HepG2 (cell line): Measurements from ENCODE around the gene SLC22A7. TPM values are rescaled to one million over a fixed set of nuclear protein-coding genes. Genes with fewer than 3 reads are reported as not detected.

Source experiments
- BCL6 ChIP-seq: IDR thresholded peaks from 2 replicates; pipeline ENCODE4 v1.6.1; 2016; ENCODE audit warnings: missing genetic modification reagents, missing compliant biosample characterization
- KAT8 ChIP-seq: IDR thresholded peaks from 2 replicates; pipeline ENCODE4 v1.6.1; 2016; ENCODE audit warnings: missing genetic modification reagents, missing compliant biosample characterization
- MIXL1 ChIP-seq: IDR thresholded peaks from 2 replicates; pipeline ENCODE4 v1.6.1; 2016
- SATB2 ChIP-seq: sonication (generic); formaldehyde crosslinking; IDR thresholded peaks from 2 replicates; pipeline ENCODE4 v1.5.0; 2020; ENCODE audit warnings: missing genetic modification reagents
- SIX1 ChIP-seq: sonication (generic); formaldehyde crosslinking; IDR thresholded peaks from 2 replicates; pipeline ENCODE4 v1.4.0; 2020; ENCODE audit warnings: missing genetic modification reagents, borderline replicate concordance
- TIGD3 ChIP-seq: sonication (generic); formaldehyde crosslinking; IDR thresholded peaks from 2 replicates; pipeline ENCODE4 v1.5.1; 2020; ENCODE audit warnings: mild to moderate bottlenecking, missing genetic modification reagents, borderline replicate concordance
- ZBTB2 ChIP-seq: sonication (generic); formaldehyde crosslinking; IDR thresholded peaks from 2 replicates; pipeline ENCODE4 v1.8.0; 2022; ENCODE audit warnings: low read depth, missing genetic modification reagents
- ZNF253 ChIP-seq: sonication (generic); formaldehyde crosslinking; IDR thresholded peaks from 2 replicates; pipeline ENCODE4 v1.8.0; 2022; ENCODE audit warnings: mild to moderate bottlenecking, missing genetic modification reagents, borderline replicate concordance
- polyA plus RNA-seq, 8 experiments: library from polyadenylated mRNA; depleted of rRNA in 3 of 8; stranded (reverse) in 7 of 8; unstranded in 1 of 8; fragments of >200 nt; fragmentation: Illumina TruSeq in 4 of 8; extraction: Trizol in 4 of 8; gene quantifications; 2 replicates each; pipeline versions ENCODE4 v1.2.1 to v1.2.3, GENCODE V29; 2011 to 2016; ENCODE audit warnings: low read depth in 4 of 8, missing spikeins in 1 of 8, mixed read lengths in 1 of 8; ENCODE audit not compliant: insufficient read depth in 1 of 8
- total RNA-seq, 5 experiments: library from RNA; depleted of rRNA; stranded (reverse); fragments of >200 nt; fragmentation: Illumina TruSeq; extraction: Trizol; gene quantifications; 2 replicates each; pipeline ENCODE4 v1.2.3, GENCODE V29; 2016; ENCODE audit warnings: low read depth in 1 of 5
- TF ChIP-seq, protein P1 (sequence below): sonication (generic); formaldehyde crosslinking; IDR thresholded peaks from 2 replicates; pipeline ENCODE4 v1.8.0; 2022; ENCODE audit warnings: missing genetic modification reagents, mild to moderate bottlenecking, inconsistent platforms, borderline replicate concordance
- TF ChIP-seq, protein P2 (sequence below): sonication (generic); formaldehyde crosslinking; IDR thresholded peaks from 2 replicates; pipeline ENCODE4 v1.4.0; 2020; ENCODE audit warnings: mild to moderate bottlenecking, missing genetic modification reagents

The SLC22A7 gene
- total and polyA plus RNA-seq, 2 of the 13 experiments (the other 11 are each of a cell fraction or from before 2014, with no cell fraction given) = 5.3 to 22.6 TPM

DNA sequence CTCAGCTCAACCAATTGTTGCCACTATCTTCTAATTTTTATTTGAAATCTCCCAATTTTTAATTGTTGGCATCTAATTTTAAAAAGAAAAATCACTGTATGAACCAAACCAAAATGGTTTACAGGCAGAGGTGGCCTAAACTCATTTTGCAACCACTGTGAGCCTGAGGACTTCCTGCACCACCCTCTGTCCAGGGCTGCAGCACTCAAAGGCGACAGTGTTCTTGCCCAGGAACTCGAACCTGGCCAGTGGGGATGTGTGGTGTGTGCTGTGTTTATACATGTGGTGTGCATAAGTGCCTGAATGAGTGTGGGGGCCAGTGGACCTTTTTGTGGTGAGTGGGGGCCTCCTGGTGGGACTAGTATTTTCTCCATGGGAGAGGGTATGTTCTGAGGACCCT lies 24.4 kb upstream of the SLC22A7 start (continued):
- TF ChIP-seq, protein P1, sequence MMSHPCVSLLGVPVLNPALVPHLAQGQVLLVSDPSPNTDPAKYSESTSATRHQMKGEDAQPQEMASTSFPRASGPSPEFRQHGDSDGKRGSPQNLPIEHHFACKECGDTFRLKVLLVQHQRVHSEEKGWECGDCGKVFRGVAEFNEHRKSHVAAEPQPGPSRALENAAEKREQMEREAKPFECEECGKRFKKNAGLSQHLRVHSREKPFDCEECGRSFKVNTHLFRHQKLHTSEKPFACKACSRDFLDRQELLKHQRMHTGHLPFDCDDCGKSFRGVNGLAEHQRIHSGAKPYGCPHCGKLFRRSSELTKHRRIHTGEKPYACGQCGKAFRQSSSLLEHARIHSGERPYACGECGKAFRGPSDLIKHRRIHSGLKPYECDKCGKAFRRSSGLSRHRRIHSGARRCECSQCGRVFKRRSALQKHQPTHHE (CRISPR knock-in tag) = no peak
- TF ChIP-seq, protein P2, sequence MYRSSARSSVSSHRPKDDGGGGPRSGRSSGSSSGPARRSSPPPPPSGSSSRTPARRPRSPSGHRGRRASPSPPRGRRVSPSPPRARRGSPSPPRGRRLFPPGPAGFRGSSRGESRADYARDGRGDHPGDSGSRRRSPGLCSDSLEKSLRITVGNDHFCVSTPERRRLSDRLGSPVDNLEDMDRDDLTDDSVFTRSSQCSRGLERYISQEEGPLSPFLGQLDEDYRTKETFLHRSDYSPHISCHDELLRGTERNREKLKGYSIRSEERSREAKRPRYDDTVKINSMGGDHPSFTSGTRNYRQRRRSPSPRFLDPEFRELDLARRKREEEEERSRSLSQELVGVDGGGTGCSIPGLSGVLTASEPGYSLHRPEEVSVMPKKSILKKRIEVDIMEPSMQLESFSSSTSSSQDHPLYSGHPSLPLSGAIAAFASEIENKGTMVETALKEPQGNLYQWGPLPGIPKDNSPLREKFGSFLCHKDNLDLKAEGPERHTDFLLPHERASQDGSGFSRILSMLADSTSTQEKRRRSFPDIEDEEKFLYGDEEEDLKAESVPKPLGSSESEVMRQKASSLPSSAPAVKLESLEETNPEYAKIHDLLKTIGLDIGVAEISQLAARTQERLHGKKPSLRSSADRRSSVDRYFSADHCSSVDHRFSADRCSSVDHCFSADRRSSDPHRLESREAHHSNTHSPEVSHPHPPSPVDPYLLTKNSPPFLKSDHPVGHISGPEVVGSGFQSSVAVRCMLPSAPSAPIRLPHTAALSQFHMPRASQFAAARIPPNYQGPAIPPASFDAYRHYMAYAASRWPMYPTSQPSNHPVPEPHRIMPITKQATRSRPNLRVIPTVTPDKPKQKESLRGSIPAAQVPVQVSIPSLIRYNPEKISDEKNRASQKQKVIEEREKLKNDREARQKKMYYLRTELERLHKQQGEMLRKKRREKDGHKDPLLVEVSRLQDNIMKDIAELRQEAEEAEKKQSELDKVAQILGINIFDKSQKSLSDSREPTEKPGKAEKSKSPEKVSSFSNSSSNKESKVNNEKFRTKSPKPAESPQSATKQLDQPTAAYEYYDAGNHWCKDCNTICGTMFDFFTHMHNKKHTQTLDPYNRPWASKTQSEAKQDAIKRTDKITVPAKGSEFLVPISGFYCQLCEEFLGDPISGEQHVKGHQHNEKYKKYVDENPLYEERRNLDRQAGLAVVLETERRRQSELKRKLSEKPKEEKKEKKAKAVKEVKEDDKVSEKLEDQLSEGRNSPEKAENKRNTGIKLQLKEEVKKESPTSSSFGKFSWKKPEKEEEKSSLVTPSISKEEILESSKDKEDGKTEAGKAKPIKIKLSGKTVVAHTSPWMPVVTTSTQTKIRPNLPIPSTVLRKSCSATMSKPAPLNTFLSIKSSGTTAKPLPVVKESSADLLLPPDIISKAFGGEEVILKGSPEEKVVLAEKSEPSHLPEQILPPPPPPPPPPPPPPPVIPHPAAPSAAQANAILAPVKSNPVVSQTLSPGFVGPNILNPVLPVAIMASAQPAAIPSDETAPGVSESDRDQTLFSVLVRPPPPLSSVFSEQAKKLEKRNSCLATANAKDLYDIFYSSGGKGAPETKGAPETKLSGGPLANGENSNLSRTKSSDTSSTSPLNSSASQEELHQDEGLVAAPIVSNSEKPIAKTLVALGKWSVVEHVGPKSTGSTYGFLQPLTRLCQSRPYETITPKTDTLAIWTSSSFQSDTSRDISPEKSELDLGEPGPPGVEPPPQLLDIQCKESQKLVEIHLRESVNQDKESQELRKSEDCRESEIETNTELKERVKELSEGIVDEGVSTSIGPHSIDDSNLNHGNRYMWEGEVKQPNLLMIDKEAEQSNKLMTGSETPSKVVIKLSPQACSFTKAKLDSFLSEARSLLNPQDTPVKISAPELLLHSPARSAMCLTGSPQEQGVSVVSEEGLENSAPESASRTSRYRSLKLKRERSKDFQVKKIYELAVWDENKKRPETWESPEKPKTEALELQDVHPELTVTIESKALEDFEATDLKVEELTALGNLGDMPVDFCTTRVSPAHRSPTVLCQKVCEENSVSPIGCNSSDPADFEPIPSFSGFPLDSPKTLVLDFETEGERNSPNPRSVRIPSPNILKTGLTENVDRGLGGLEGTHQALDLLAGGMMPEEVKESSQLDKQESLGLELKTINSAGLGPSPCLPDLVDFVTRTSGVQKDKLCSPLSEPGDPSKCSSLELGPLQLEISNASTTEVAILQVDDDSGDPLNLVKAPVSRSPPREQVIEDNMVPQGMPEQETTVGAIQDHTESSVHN = no peak
- TF ChIP-seq MIXL1 (CRISPR knock-in tag) = 0 out of 2 replicates have a peak, but pooled peaks have one; percentile 10
- no peak for TF ChIP-seq SIX1 (CRISPR knock-in tag)
- TF ChIP-seq KAT8 (CRISPR knock-in tag) = 0 out of 2 replicates have a peak, but pooled peaks have one; percentile 15
- TF ChIP-seq ZNF253 (CRISPR knock-in tag) = no peak
- TF ChIP-seq SATB2 (CRISPR knock-in tag) = no peak
- no peak for TF ChIP-seq TIGD3 (CRISPR knock-in tag)
- TF ChIP-seq ZBTB2 (CRISPR knock-in tag) = no peak
- no peak for TF ChIP-seq BCL6 (CRISPR knock-in tag)
